ENCODE results near the gene VRK1.

The VRK1 gene

DNA sequence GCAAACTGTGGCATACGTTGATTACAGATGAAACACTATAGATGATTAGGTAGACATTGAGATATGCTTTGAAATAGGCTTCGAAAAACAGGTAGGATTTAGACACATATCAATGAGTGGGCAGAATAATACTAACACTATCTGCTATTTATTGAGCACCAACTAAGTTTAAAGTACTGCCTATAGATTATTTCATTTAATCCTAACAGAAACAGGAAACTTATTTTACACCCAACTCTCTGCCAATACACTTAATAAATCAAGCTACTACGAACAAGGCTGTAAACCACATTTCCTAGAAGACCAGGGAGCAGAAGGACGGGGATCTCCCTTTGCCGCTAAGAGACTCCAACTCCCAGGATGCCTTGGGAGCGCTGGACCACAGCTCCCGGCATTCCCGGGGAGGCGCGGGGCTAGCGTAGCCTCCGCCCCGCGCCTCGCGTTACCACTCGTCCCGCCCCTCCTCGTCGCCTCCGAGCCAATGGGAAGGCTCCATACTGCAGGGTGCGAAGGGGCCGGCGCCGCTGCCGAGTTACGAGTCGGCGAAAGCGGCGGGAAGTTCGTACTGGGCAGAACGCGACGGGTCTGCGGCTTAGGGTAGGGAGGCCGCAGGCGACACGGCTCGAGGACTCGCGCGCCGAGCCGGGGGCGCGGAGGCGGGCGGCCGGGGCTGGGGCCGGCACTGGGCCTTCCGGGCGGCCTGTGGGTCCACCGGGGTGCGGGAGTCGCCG lies at the start of gene VRK1:
VRK1 (plus strand) TSS at position 532 of the 731 bp plus-strand sequence. CDS start 36,090 bp downstream, outside the sequence.
- TF ChIP-seq, protein P1, sequence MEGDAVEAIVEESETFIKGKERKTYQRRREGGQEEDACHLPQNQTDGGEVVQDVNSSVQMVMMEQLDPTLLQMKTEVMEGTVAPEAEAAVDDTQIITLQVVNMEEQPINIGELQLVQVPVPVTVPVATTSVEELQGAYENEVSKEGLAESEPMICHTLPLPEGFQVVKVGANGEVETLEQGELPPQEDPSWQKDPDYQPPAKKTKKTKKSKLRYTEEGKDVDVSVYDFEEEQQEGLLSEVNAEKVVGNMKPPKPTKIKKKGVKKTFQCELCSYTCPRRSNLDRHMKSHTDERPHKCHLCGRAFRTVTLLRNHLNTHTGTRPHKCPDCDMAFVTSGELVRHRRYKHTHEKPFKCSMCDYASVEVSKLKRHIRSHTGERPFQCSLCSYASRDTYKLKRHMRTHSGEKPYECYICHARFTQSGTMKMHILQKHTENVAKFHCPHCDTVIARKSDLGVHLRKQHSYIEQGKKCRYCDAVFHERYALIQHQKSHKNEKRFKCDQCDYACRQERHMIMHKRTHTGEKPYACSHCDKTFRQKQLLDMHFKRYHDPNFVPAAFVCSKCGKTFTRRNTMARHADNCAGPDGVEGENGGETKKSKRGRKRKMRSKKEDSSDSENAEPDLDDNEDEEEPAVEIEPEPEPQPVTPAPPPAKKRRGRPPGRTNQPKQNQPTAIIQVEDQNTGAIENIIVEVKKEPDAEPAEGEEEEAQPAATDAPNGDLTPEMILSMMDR (IDR thresholded peaks at IDR 0.05; ENCODE audit: low read depth, low read length, poor library complexity, severe bottlenecking): no peak
- TF ChIP-seq EZH2phosphoT487 (IDR thresholded peaks at IDR 0.05; ENCODE audit: borderline replicate concordance, low read length): no peak
- H3K4me3 ChIP-seq (ENCODE audit: low read length): peak within 1 kb of the TSS; percentile 96
- H4K20me1 ChIP-seq (ENCODE audit: control insufficient read depth, insufficient read depth, low read depth, low read length): peaks cover 34% of the 10 kb centered on the region
- H3K27me3 ChIP-seq (ENCODE audit: control insufficient read depth, low read length): peaks cover 22% of the 10 kb centered on the region
- no peaks in the 10 kb centered on the region for H3K9me3 ChIP-seq (ENCODE audit: control insufficient read depth, insufficient read depth, low read length)
- H3K27ac ChIP-seq (ENCODE audit: low read depth, low read length): peak within 1 kb of the TSS; percentile 59
- no peaks in the 10 kb centered on the region for H3F3A ChIP-seq (ENCODE audit: control insufficient read depth, insufficient read depth)
- H3K4me2 ChIP-seq (ENCODE audit: low read length): peak within 1 kb of the TSS; percentile 85
- H3K4me1 ChIP-seq (ENCODE audit: control insufficient read depth, low read length): peaks cover 18% of the 10 kb centered on the region
- peaks cover 47% of the 10 kb centered on the region for H3K79me2 ChIP-seq (ENCODE audit: control insufficient read depth, low read length)
- no peaks in the 10 kb centered on the region for H3K9me2 ChIP-seq (replicated peaks; ENCODE audit: control insufficient read depth, low read length)
- H3K36me3 ChIP-seq (ENCODE audit: control insufficient read depth, low read length): peaks cover 29% of the 10 kb centered on the region

DNA sequence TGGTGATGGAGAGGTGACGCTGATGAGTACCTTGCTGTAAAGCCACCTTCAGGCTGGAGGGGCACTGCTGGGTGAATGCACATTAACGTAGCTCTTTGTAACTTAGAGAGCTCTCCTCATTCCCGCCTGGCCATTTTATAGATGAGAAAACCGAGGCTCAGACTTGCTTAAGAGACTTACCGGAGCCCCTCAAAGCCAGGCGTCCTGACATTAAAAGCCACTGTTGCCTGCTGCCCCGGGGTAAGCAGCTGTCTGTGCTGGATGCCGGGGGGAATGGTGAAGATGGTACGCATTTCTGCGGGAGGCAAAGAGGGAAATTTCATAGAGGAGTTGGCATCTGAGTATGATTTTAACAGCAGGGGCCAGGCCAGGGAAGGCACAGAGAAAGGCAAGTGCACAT lies 49.6 kb upstream of the VRK1 start:
- no peaks in the 10 kb centered on the region for H3K9me2 ChIP-seq (replicated peaks; ENCODE audit: control insufficient read depth, low read length)
- H3K4me2 ChIP-seq (ENCODE audit: low read length): no peak overlapping the region
- TF ChIP-seq EZH2phosphoT487 (IDR thresholded peaks at IDR 0.05; ENCODE audit: borderline replicate concordance, low read length): no peak
- TF ChIP-seq, protein P1 (IDR thresholded peaks at IDR 0.05; ENCODE audit: low read depth, low read length, poor library complexity, severe bottlenecking): no peak
- no peaks in the 10 kb centered on the region for H3K36me3 ChIP-seq (ENCODE audit: control insufficient read depth, low read length)
- peaks cover 19% of the 10 kb centered on the region for H3K27me3 ChIP-seq (ENCODE audit: control insufficient read depth, low read length)
- H3K27ac ChIP-seq (ENCODE audit: low read depth, low read length): no peak overlapping the region
- no peaks in the 10 kb centered on the region for H3K4me1 ChIP-seq (ENCODE audit: control insufficient read depth, low read length)
- H4K20me1 ChIP-seq (ENCODE audit: control insufficient read depth, insufficient read depth, low read depth, low read length): no peaks in the 10 kb centered on the region
- H3K9me3 ChIP-seq (ENCODE audit: control insufficient read depth, insufficient read depth, low read length): no peaks in the 10 kb centered on the region
- H3F3A ChIP-seq (ENCODE audit: control insufficient read depth, insufficient read depth): no peaks in the 10 kb centered on the region
- H3K79me2 ChIP-seq (ENCODE audit: control insufficient read depth, low read length): no peaks in the 10 kb centered on the region
- no peak overlapping the region for H3K4me3 ChIP-seq (ENCODE audit: low read length)

DNA sequence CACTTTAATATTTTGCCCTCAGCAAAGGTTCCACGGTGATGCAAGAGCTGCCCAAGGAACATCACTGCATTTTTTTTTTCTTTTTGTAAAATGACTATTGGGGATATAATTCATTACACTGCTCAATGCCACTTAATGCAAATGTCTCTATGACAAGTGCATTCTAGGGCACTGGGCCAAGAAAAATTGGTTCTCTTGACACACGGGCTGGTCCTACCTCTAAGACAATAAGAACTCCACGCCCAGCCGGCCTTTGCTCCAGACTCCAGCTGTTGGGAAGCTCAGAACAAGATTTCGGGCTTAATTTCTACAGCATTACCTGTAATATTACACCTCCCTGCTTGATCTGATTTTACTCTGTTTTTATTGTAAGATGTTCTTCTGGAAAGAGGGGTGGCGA lies 48.8 kb upstream of the VRK1 start:
- H3K36me3 ChIP-seq (ENCODE audit: control insufficient read depth, low read length): no peaks in the 10 kb centered on the region
- TF ChIP-seq EZH2phosphoT487 (IDR thresholded peaks at IDR 0.05; ENCODE audit: borderline replicate concordance, low read length): no peak
- TF ChIP-seq, protein P1 (IDR thresholded peaks at IDR 0.05; ENCODE audit: low read depth, low read length, poor library complexity, severe bottlenecking): no peak

More for the DNA sequence above, 48.8 kb upstream of the VRK1 start:
- Histone ChIP-seq H3F3A (ENCODE audit: control insufficient read depth, insufficient read depth) (no peaks in the 10 kb centered on the region), H3K27me3 (ENCODE audit: control insufficient read depth, low read length) (peaks cover 15% of the 10 kb centered on the region), H3K27ac (ENCODE audit: low read depth, low read length) (no peak overlapping the region), H3K79me2 (ENCODE audit: control insufficient read depth, low read length) (no peaks in the 10 kb centered on the region), H4K20me1 (ENCODE audit: control insufficient read depth, insufficient read depth, low read depth, low read length) (no peaks in the 10 kb centered on the region), H3K4me2 (ENCODE audit: low read length) (no peak overlapping the region), H3K4me1 (ENCODE audit: control insufficient read depth, low read length) (no peaks in the 10 kb centered on the region), H3K9me3 (ENCODE audit: control insufficient read depth, insufficient read depth, low read length) (no peaks in the 10 kb centered on the region), H3K4me3 (ENCODE audit: low read length) (no peak overlapping the region), H3K9me2 (replicated peaks; ENCODE audit: control insufficient read depth, low read length) (no peaks in the 10 kb centered on the region)
